A673 (cell line): Measurements from ENCODE around the gene UBR4. TPM values are rescaled to one million over a fixed set of nuclear protein-coding genes. Genes with fewer than 3 reads are reported as not detected.

Experiments used
- BruUV-seq: library from RNA; stranded (reverse); fragments of 400-500 nt; replicated peaks from 2 replicates; lab custom pipeline; 2021; lab: Mats Ljungman, UMichigan
- CTCF ChIA-PET: fragments of 300-600 bp; sonication (Branson Sonifier 250); formaldehyde crosslinking; loops from one replicate; lab custom pipeline; 2022; ENCODE audit warnings: antibody characterized with exemption; lab: Charles Lee
- POLR2A ChIA-PET: fragments of 300-600 bp; sonication (Branson Sonifier 250); formaldehyde crosslinking; loops from one replicate; lab custom pipeline; 2022; ENCODE audit warnings: antibody characterized with exemption; ENCODE audit not compliant: low non-redundant PET; lab: Charles Lee
- DNase-seq: peaks from one replicate; pipeline ENCODE4 v3.0.0-alpha.2; 2015; ENCODE audit warnings: low spot score
- H3K27ac ChIP-seq: fragments of 200-600 bp; sonication (generic); 2 replicates; pipeline ENCODE4 v1.5.1; 2016; ENCODE audit warnings: mixed run types, low read depth, mild to moderate bottlenecking, mixed read lengths, antibody characterized with exemption, low read length; ENCODE audit not compliant: poor library complexity, severe bottlenecking
- H3K27me3 ChIP-seq: fragments of 200-600 bp; sonication (generic); replicated peaks from 2 replicates; pipeline ENCODE4 v1.6.1; 2017; ENCODE audit warnings: mixed run types, low read depth, mild to moderate bottlenecking, mixed read lengths, antibody characterized with exemption, low read length; ENCODE audit not compliant: insufficient read depth, poor library complexity
- H3K36me3 ChIP-seq: fragments of 200-600 bp; sonication (generic); 2 replicates; pipeline ENCODE4 v1.6.1; 2016; ENCODE audit warnings: mixed run types, mild to moderate bottlenecking, mixed read lengths, antibody characterized with exemption, low read length; ENCODE audit not compliant: insufficient read depth, poor library complexity, severe bottlenecking
- H3K4me1 ChIP-seq: fragments of 200-600 bp; sonication (generic); 2 replicates; pipeline ENCODE4 v1.6.1; 2017; ENCODE audit warnings: mixed run types, mild to moderate bottlenecking, mixed read lengths, antibody characterized with exemption, low read length; ENCODE audit not compliant: insufficient read depth, poor library complexity, severe bottlenecking
- H3K4me3 ChIP-seq: fragments of 200-600 bp; sonication (generic); 2 replicates; pipeline ENCODE4 v1.5.1; 2016; ENCODE audit warnings: low read depth, mixed run types, mild to moderate bottlenecking, mixed read lengths, low read length; ENCODE audit not compliant: poor library complexity, severe bottlenecking
- H3K9me3 ChIP-seq: fragments of 200-600 bp; sonication (generic); 2 replicates; pipeline ENCODE4 v1.6.1; 2016; ENCODE audit warnings: mixed run types, low read depth, mild to moderate bottlenecking, mixed read lengths, antibody characterized with exemption, low read length; ENCODE audit not compliant: poor library complexity, severe bottlenecking
- EZH2 ChIP-seq: fragments of 200-600 bp; sonication (generic); IDR thresholded peaks from 2 replicates; pipeline ENCODE4 v1.6.1; 2017; ENCODE audit warnings: borderline replicate concordance, low read depth, mild to moderate bottlenecking, mixed read lengths, antibody characterized with exemption, low read length; ENCODE audit not compliant: poor library complexity, severe bottlenecking
- intact Hi-C: fragments of 100-400 bp; cut with micrococcal nuclease; formaldehyde crosslinking; loops from one replicate; pipeline ENCODE4 v1.10.0; 2022; ENCODE audit not compliant: unreplicated experiment
- total RNA-seq: library from RNA; stranded (reverse); gene quantifications from 2 replicates; pipeline ENCODE4 v1.2.3, GENCODE V29; 2021
- TF ChIP-seq, protein P1 (sequence below): fragments of 300-800, 200-600 bp; sonication (generic); conservative IDR thresholded peaks from 2 replicates; pipeline ENCODE4 v1.5.1; 2017; ENCODE audit warnings: low read depth, mild to moderate bottlenecking, antibody characterized with exemption, low read length, moderate library complexity, mixed read lengths

UBR4 gene
- total RNA-seq, 1 experiment from 2014 or later: 214 TPM

DNA sequence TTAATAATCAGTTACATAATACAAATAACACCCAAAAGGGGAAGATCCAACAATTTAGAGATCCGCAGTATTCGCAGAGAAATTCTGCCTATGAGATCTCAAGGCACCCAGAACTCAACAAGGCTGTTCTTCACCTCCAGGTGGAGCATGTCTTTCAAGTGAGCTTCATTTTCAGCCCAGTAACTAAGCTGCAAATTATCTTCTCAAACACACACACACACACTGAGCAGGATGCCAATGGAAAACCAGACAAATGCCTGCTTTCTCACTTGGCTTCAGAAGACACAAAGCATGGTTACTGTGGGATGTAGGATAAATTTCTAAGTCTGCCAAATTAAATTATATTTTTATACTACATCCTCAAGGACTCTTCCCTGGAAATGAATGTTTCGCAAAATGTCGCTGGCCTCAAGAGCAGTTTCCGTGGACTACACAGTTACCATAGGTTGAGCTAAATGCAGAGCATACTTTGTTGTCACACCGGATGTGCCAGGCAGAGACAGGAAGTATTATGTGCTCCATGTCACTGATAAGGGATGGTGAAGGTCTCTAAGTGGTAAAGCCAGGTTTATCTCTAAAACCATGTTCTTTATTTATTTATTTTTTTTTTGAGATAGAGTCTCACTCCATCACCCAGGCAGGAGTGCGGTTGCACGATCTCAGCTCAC is 30.3 kb downstream of the UBR4 start:
- Histone ChIP-seq H3K27me3 (no peaks in the 10 kb centered on the region), H3K36me3 (peaks cover 91% of the 10 kb centered on the region), H3K27ac (no peak overlapping the region), H3K9me3 (no peaks in the 10 kb centered on the region), H3K4me1 (no peaks in the 10 kb centered on the region), H3K4me3 (no peak overlapping the region)
- no peak for TF ChIP-seq EZH2
- TF ChIP-seq, protein P1, sequence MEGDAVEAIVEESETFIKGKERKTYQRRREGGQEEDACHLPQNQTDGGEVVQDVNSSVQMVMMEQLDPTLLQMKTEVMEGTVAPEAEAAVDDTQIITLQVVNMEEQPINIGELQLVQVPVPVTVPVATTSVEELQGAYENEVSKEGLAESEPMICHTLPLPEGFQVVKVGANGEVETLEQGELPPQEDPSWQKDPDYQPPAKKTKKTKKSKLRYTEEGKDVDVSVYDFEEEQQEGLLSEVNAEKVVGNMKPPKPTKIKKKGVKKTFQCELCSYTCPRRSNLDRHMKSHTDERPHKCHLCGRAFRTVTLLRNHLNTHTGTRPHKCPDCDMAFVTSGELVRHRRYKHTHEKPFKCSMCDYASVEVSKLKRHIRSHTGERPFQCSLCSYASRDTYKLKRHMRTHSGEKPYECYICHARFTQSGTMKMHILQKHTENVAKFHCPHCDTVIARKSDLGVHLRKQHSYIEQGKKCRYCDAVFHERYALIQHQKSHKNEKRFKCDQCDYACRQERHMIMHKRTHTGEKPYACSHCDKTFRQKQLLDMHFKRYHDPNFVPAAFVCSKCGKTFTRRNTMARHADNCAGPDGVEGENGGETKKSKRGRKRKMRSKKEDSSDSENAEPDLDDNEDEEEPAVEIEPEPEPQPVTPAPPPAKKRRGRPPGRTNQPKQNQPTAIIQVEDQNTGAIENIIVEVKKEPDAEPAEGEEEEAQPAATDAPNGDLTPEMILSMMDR: peak; percentile 44
- BruUV-seq: no TSS peak
- ChIA-PET POLR2A (no interaction called here), CTCF (interaction anchor here (0.5 to 1.3 kb wide), 3 partner anchors 35 to 474 kb away, joined by 3 to 5 read pairs (median 4); no protein-coding TSS in a partner anchor)
- peak; percentile 46 for DNase-seq
- intact Hi-C loops: no loop called here

DNA sequence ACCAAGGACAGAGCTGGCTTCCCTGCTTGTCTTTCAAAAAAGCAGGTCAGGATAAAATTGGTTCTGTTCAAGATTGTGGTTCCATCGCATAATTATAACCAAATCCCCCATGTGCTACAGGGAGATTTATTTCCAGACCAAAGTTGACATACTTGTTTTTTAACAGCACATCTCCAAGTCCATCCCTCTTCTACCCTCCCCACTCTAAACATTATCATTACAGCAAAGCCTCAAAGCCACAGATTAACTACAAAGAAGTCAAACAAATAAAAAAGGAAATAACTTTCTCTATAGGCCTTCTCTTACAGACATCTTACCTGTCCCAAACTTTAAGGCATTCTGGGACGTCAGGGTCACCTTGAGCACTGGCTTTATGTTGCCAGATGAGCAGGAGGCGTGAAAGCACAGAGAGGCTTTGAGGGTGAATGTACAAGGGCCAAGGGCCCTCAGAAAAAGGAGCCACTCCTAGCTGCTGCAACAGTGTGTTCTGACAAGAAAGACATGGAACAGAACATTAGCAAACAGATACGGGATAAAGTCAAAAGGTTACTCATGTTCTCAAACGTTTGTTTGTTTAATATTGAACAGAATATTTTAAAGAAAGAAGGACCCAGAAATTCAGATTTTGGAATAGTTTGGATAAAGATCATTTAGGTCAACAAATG is 31.2 kb downstream of the UBR4 start:
- ChIA-PET POLR2A (no interaction called here), CTCF (interaction anchor here (0.5 to 1.3 kb wide), 4 partner anchors 34 to 475 kb away, joined by 3 to 5 read pairs (median 4); no protein-coding TSS in a partner anchor)
- TF ChIP-seq, protein P1: no peak
- TF ChIP-seq EZH2: no peak
- no peaks in the 10 kb centered on the region for H3K9me3 ChIP-seq
- H3K4me1 ChIP-seq: no peaks in the 10 kb centered on the region
- no TSS peak for BruUV-seq
- H3K27ac ChIP-seq: no peak overlapping the region
- H3K36me3 ChIP-seq: peaks cover 91% of the 10 kb centered on the region
- no peak overlapping the region for H3K4me3 ChIP-seq
- no peaks in the 10 kb centered on the region for H3K27me3 ChIP-seq
- DNase-seq: no peak
- intact Hi-C loops: no loop called here

DNA sequence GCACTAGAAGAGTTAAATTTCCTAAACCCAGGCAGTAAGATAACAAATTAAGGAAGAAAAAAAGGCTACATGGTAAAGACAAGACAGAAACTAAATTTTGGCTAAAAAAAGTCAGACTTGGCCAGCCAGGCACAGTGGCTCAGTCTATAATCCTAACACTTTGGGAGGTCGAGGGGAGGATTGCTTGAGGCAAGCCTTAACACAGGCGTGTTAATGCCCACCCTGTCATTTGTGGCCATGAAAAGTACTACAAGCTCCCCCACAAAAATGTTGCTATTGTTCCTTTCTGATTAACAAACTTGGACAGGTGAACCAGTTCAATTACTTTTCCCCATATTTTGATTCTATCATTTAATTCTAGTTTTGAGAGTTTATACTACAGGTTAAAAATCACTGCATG is 32.3 kb downstream of the UBR4 start:
- no TSS peak for BruUV-seq
- Histone ChIP-seq H3K4me1 (no peaks in the 10 kb centered on the region), H3K4me3 (no peak overlapping the region), H3K36me3 (peaks cover 91% of the 10 kb centered on the region), H3K27me3 (no peaks in the 10 kb centered on the region), H3K9me3 (no peaks in the 10 kb centered on the region), H3K27ac (no peak overlapping the region)
- TF ChIP-seq, protein P1: no peak
- no peak for TF ChIP-seq EZH2
- no peak for DNase-seq
- intact Hi-C loops: no loop called here
- ChIA-PET CTCF (interaction anchor here (0.9 kb wide), 1 partner anchor 476 kb away, joined by 3 read pairs; no protein-coding TSS in a partner anchor), POLR2A (no interaction called here)
